Body of pancreas (tissue), 4 donors: ENCODE results near the gene BAHCC1. TPM values are rescaled to one million over a fixed set of nuclear protein-coding genes. Genes with fewer than 3 reads are reported as not detected.

Source experiments
- ATAC-seq: fragments of 150-250 bp; one replicate; pipeline ENCODE4 v1.9.1; 2016
- DNase-seq, 4 donors: peaks; one replicate each; pipeline ENCODE4 v3.0.0-alpha.2; 2019
- H3K27ac ChIP-seq, 4 donors: fragments of 200-600 bp; sonication (generic); 1 replicate in 3 of 4; 2 replicates in 1 of 4; pipeline versions ENCODE4 v1.5.1 to v1.6.1; 2016 to 2019; ENCODE audit warnings: mild to moderate bottlenecking in 1 of 4, mixed read lengths in 1 of 4, moderate library complexity in 1 of 4
- H3K27me3 ChIP-seq, 2 donors: fragments of 200-600 bp; sonication (generic); one replicate each; pipeline ENCODE4 v1.6.0; 2016; ENCODE audit warnings: mild to moderate bottlenecking in 1 of 2
- H3K36me3 ChIP-seq, 2 donors: fragments of 200-600 bp; sonication (generic); replicated peaks in 1 of 2; 2 replicates each; pipeline ENCODE4 v1.5.1; 2016; ENCODE audit warnings: low read depth in 2 of 2; ENCODE audit not compliant: insufficient read depth in 1 of 2
- H3K4me1 ChIP-seq: fragments of 200-600 bp; sonication (generic); one replicate; pipeline ENCODE4 v1.6.0; 2016
- H3K4me3 ChIP-seq, 2 donors: fragments of 200-600 bp; sonication (generic); 1 replicate in 1 of 2; 2 replicates in 1 of 2; pipeline ENCODE4 v1.5.1; 2016 to 2019
- H3K9me3 ChIP-seq, 3 donors: fragments of 200-600 bp; sonication (generic); 1 replicate in 2 of 3; 2 replicates in 1 of 3; pipeline ENCODE4 v1.5.1; 2016
- CTCF ChIP-seq, 7 experiments: fragments of 450-650 bp in 4 of 7; fragments of 200-600 bp in 3 of 7; sonication (generic) in 3 of 7; IDR thresholded peaks; one replicate each; pipeline ENCODE4 v1.5.1; 2016 to 2019; ENCODE audit warnings: antibody characterized with exemption in 7 of 7
- POLR2A ChIP-seq, 3 donors: fragments of 450-650 bp; IDR thresholded peaks; one replicate each; pipeline ENCODE4 v1.6.1; 2016; ENCODE audit warnings: antibody characterized with exemption in 3 of 3, mild to moderate bottlenecking in 2 of 3
- WGBS, 2 donors: methylation state at CpG; one replicate each; pipeline ENCODE4 v1.1.5; 2017; 5-methylcytosine and 5-hydroxymethylcytosine counted together
- intact Hi-C: fragments of 100-400 bp; cut with DNase I; formaldehyde crosslinking; loops from one replicate; pipeline ENCODE4 v1.15.1; 2023
- total RNA-seq, 2 donors: library from RNA; depleted of rRNA; stranded (reverse); fragments of >200 nt; gene quantifications; one replicate each; pipeline ENCODE4 v1.1.0, GENCODE V29; 2016

Gene BAHCC1
- total RNA-seq, 2 donors from 2014 or later = 5.7 to 14.8 TPM

- H3K36me3 ChIP-seq = no peaks in the 10 kb centered on the region
- peaks cover 28% of the 10 kb centered on the region for H3K4me1 ChIP-seq
- no peaks in the 10 kb centered on the region for H3K9me3 ChIP-seq
- no peak for ATAC-seq
- TF ChIP-seq CTCF (IDR thresholded peaks at IDR 0.05) (no peak), POLR2A (IDR thresholded peaks at IDR 0.05) (no peak)
- intact Hi-C loops = no loop called here
- 67 to 68% methylated on average over 17 to 18 of the region's 18 CpGs for WGBS, 2 donors
- H3K27me3 ChIP-seq = no peaks in the 10 kb centered on the region
- DNase-seq = no peak
- H3K27ac ChIP-seq = no peak overlapping the region
- H3K4me3 ChIP-seq = no peak overlapping the region
These were observed 73.0 kb downstream of the BAHCC1 start for GRCh38 chr17:81468111-81468769.

GRCh38 chr17:81468770-81469121 lies 73.5 kb downstream of the BAHCC1 start:
- Histone ChIP-seq H3K36me3 (no peaks in the 10 kb centered on the region), H3K27ac (no peak overlapping the region), H3K4me1 (peaks cover 31% of the 10 kb centered on the region), H3K27me3 (no peaks in the 10 kb centered on the region), H3K4me3 (no peak overlapping the region), H3K9me3 (no peaks in the 10 kb centered on the region)
- intact Hi-C loops = no loop called here
- 53 to 58% methylated on average over 10 to 15 of the region's 18 CpGs for WGBS, 2 donors
- TF ChIP-seq POLR2A (IDR thresholded peaks at IDR 0.05) = no peak
- no peak for TF ChIP-seq CTCF (IDR thresholded peaks at IDR 0.05)
- DNase-seq = no peak
- no peak for ATAC-seq

GRCh38 chr17:81469266-81469665 lies 74.0 kb downstream of the BAHCC1 start:
- ATAC-seq (no peak), DNase-seq (no peak)
- Histone ChIP-seq H3K4me1 (peaks cover 31% of the 10 kb centered on the region), H3K27me3 (no peaks in the 10 kb centered on the region), H3K36me3 (no peaks in the 10 kb centered on the region), H3K27ac (no peak overlapping the region), H3K9me3 (no peaks in the 10 kb centered on the region), H3K4me3 (no peak overlapping the region)
- WGBS, 2 donors = 97 to 100% methylated on average over 6 to 8 of the region's 13 CpGs
- intact Hi-C loops = no loop called here
- no peak for TF ChIP-seq POLR2A (IDR thresholded peaks at IDR 0.05)
- TF ChIP-seq CTCF (IDR thresholded peaks at IDR 0.05) = no peak

- H3K27me3 ChIP-seq = no peaks in the 10 kb centered on the region
- H3K36me3 ChIP-seq = no peaks in the 10 kb centered on the region
- TF ChIP-seq CTCF (IDR thresholded peaks at IDR 0.05) = no peak
- no peak for TF ChIP-seq POLR2A (IDR thresholded peaks at IDR 0.05)
- whole genome bisulfite sequencing, 2 donors = 89 to 91% methylated on average over 8 to 9 of the region's 9 CpGs
- DNase-seq (no peak), ATAC-seq (no peak)
- H3K4me3 ChIP-seq = no peak overlapping the region
- H3K27ac ChIP-seq = no peak overlapping the region
- H3K4me1 ChIP-seq = peaks cover 31% of the 10 kb centered on the region
- no peaks in the 10 kb centered on the region for H3K9me3 ChIP-seq
- intact Hi-C loops = loop anchor here (10.0 kb wide), 1 partner anchor 66 kb away; no protein-coding TSS in a partner anchor
These were observed 75.2 kb downstream of the BAHCC1 start for GRCh38 chr17:81470270-81470943.
